HCT116 (cell line): ENCODE results near the gene PDE9A. TPM values are rescaled to one million over a fixed set of nuclear protein-coding genes. Genes with fewer than 3 reads are reported as not detected.

ENCODE experiments used
- ATAC-seq: fragments of 200-7000 bp; cut with Tn5 transposase; 2 replicates; pipeline ENCODE4 v1.9.1; 2020; ENCODE audit warnings: mild to moderate bottlenecking, moderate library complexity
- BruUV-seq: library from RNA; stranded (reverse); fragments of 400-500 nt; replicated peaks from 2 replicates; lab custom pipeline; 2021; lab: Mats Ljungman, UMichigan
- CTCF ChIA-PET: fragments of 300-600 bp; sonication (Branson Sonifier 250); formaldehyde crosslinking; loops from one replicate; lab custom pipeline; 2021; ENCODE audit warnings: antibody characterized with exemption; lab: Charles Lee
- POLR2A ChIA-PET: fragments of 300-600, 350-600 bp; sonication (Branson Sonifier 250); formaldehyde crosslinking; loops from one replicate; lab custom pipeline; 2021; ENCODE audit warnings: antibody characterized with exemption; lab: Charles Lee
- RAD21 ChIA-PET, 2 experiments: fragments of 300-600 bp; sonication (Branson Sonifier 250); formaldehyde crosslinking; loops; one replicate each; lab custom pipeline; 2023; ENCODE audit warnings: low total read pairs in 2 of 2; ENCODE audit not compliant: uncharacterized antibody in 2 of 2, unreplicated experiment in 2 of 2, low non-redundant PET in 1 of 2; lab: Charles Lee
- DNase-seq: peaks from one replicate; pipeline ENCODE4 v3.0.0-alpha.2; 2010; ENCODE audit warnings: low read depth, low spot score
- H2AFZ ChIP-seq: fragments of 200-600 bp; shearing (Covaris generic), sonication (generic); 2 replicates; pipeline ENCODE4 v1.6.1; 2017; ENCODE audit warnings: low read depth, mixed run types, mixed read lengths, antibody characterized with exemption, low read length; ENCODE audit not compliant: poor library complexity, severe bottlenecking
- H3K27ac ChIP-seq: 2 replicates; pipeline ENCODE4 v1.5.1; 2012; ENCODE audit warnings: low read depth, low read length
- H3K27me3 ChIP-seq: fragments of 200-600 bp; sonication (generic); 2 replicates; pipeline ENCODE4 v1.6.1; 2016; ENCODE audit warnings: mixed run types, low read length, mixed read lengths; ENCODE audit not compliant: insufficient read depth
- H3K36me3 ChIP-seq, 2 experiments: fragments of 200-500 bp in 1 of 2; fragments of 200-600 bp in 1 of 2; sonication (Bioruptor generic) in 1 of 2; sonication (generic) in 1 of 2; 2 replicates each; pipeline versions ENCODE4 v1.5.1 to v1.6.1; 2014 to 2016; ENCODE audit warnings: low read length in 2 of 2, inconsistent platforms in 1 of 2, mixed read lengths in 1 of 2, mixed run types in 1 of 2; ENCODE audit not compliant: insufficient read depth in 2 of 2, control insufficient read depth in 1 of 2
- H3K4me1 ChIP-seq, 2 experiments: fragments of 200-600 bp in 1 of 2; sonication (generic) in 1 of 2; 2 replicates each; pipeline versions ENCODE4 v1.5.1 to v1.6.1; 2012 to 2017; ENCODE audit warnings: low read length in 2 of 2, inconsistent platforms in 1 of 2, mild to moderate bottlenecking in 1 of 2, mixed read lengths in 1 of 2, mixed run types in 1 of 2, moderate library complexity in 1 of 2; ENCODE audit not compliant: insufficient read depth in 2 of 2, control insufficient read depth in 1 of 2
- H3K4me2 ChIP-seq: fragments of 200-600 bp; sonication (generic); 2 replicates; pipeline ENCODE4 v1.6.1; 2017; ENCODE audit warnings: mixed run types, low read length, mixed read lengths
- H3K4me3 ChIP-seq, 2 experiments: fragments of 200-600 bp in 1 of 2; sonication (generic) in 1 of 2; replicated peaks in 1 of 2; 2 replicates each; pipeline ENCODE4 v1.5.1; 2011 to 2016; ENCODE audit warnings: low read length in 2 of 2, control low read depth in 1 of 2, low read depth in 1 of 2, mild to moderate bottlenecking in 1 of 2, mixed read lengths in 1 of 2, mixed run types in 1 of 2
- H3K79me2 ChIP-seq: fragments of 200-600 bp; sonication (generic); 2 replicates; pipeline ENCODE4 v1.6.1; 2017; ENCODE audit warnings: mild to moderate bottlenecking, mixed run types, low read length, moderate library complexity, mixed read lengths; ENCODE audit not compliant: insufficient read depth
- H3K9ac ChIP-seq: fragments of 200-600 bp; sonication (generic); 2 replicates; pipeline ENCODE4 v1.6.1; 2016; ENCODE audit warnings: low read length, mixed read lengths
- H3K9me2 ChIP-seq: fragments of 200-600 bp; sonication (generic), shearing (Covaris generic); 2 replicates; pipeline ENCODE4 v1.6.1; 2017; ENCODE audit warnings: mixed run types, mild to moderate bottlenecking, moderate library complexity; ENCODE audit not compliant: insufficient read depth
- H3K9me3 ChIP-seq, 2 experiments: fragments of 200-500 bp in 1 of 2; fragments of 200-600 bp in 1 of 2; sonication (Bioruptor generic) in 1 of 2; sonication (generic) in 1 of 2; 2 replicates each; pipeline ENCODE4 v1.6.1; 2014 to 2017; ENCODE audit warnings: low read length in 2 of 2, mixed read lengths in 2 of 2, inconsistent platforms in 1 of 2, low read depth in 1 of 2, mild to moderate bottlenecking in 1 of 2, mixed run types in 1 of 2, moderate library complexity in 1 of 2; ENCODE audit not compliant: control insufficient read depth in 1 of 2, insufficient read depth in 1 of 2
- H4K20me1 ChIP-seq: fragments of 200-600 bp; sonication (generic), shearing (Covaris generic); 2 replicates; pipeline ENCODE4 v1.6.1; 2017; ENCODE audit warnings: mixed run types, mild to moderate bottlenecking, moderate library complexity; ENCODE audit not compliant: insufficient read depth
- CBX3 ChIP-seq: IDR thresholded peaks from 2 replicates; pipeline ENCODE4 v1.6.1; 2012; ENCODE audit warnings: low read depth
- CEBPB ChIP-seq: IDR thresholded peaks from 2 replicates; pipeline ENCODE4 v1.6.1; 2012; ENCODE audit warnings: low read depth
- ELF1 ChIP-seq: IDR thresholded peaks from 2 replicates; pipeline ENCODE4 v1.6.1; 2012; ENCODE audit warnings: low read depth, borderline replicate concordance
- EZH2phosphoT487 ChIP-seq: fragments of 200-600 bp; IDR thresholded peaks from 2 replicates; pipeline ENCODE4 v1.6.1; 2018; ENCODE audit warnings: antibody characterized with exemption, borderline replicate concordance
- FOSL1 ChIP-seq: IDR thresholded peaks from 2 replicates; pipeline ENCODE4 v1.6.1; 2012; ENCODE audit warnings: low read depth
- MAX ChIP-seq: IDR thresholded peaks from 2 replicates; pipeline ENCODE4 v1.6.1; 2012
- POLR2A ChIP-seq: IDR thresholded peaks from 2 replicates; pipeline ENCODE4 v1.7.0; 2011; ENCODE audit warnings: borderline replicate concordance; ENCODE audit not compliant: insufficient read depth, insufficient read length; ENCODE audit errors: extremely low read depth
- RAD21 ChIP-seq: IDR thresholded peaks from 2 replicates; pipeline ENCODE4 v1.6.1; 2012; ENCODE audit warnings: low read depth, mild to moderate bottlenecking
- SIN3A ChIP-seq: IDR thresholded peaks from 2 replicates; pipeline ENCODE4 v1.6.1; 2012; ENCODE audit warnings: low read depth
- SP1 ChIP-seq: IDR thresholded peaks from 2 replicates; pipeline ENCODE4 v1.6.1; 2012; ENCODE audit warnings: low read depth
- SRF ChIP-seq: IDR thresholded peaks from 2 replicates; pipeline ENCODE4 v1.6.1; 2012; ENCODE audit warnings: low read depth
- TCF7L2 ChIP-seq: IDR thresholded peaks from 2 replicates; pipeline ENCODE4 v1.7.0; 2011; ENCODE audit warnings: borderline replicate concordance, inconsistent platforms; ENCODE audit not compliant: insufficient read depth, insufficient read length; ENCODE audit errors: extremely low read depth
- YY1 ChIP-seq: IDR thresholded peaks from 2 replicates; pipeline ENCODE4 v1.6.1; 2011; ENCODE audit warnings: low read length, low read depth, moderate library complexity, mild to moderate bottlenecking; ENCODE audit not compliant: insufficient replicate concordance; ENCODE audit errors: extremely low read depth
- ZFX ChIP-seq: fragments of 450-650 bp; IDR thresholded peaks from 2 replicates; pipeline ENCODE4 v1.6.1; 2017
- ZNF274 ChIP-seq: fragments of 200-500 bp; sonication (Bioruptor generic); IDR thresholded peaks from 2 replicates; pipeline ENCODE4 v1.6.1; 2014; ENCODE audit warnings: mild to moderate bottlenecking, low read depth, low read length, inconsistent platforms
- intact Hi-C: fragments of 100-400 bp; cut with micrococcal nuclease; formaldehyde crosslinking; loops from 2 replicates; pipeline ENCODE4 v1.10.0; 2022
- total RNA-seq: library from RNA; stranded (reverse); gene quantifications from one replicate; pipeline ENCODE4 v1.2.1, GENCODE V29; 2021; ENCODE audit not compliant: unreplicated experiment
- TF ChIP-seq, protein P1 (sequence below): IDR thresholded peaks from 2 replicates; pipeline ENCODE4 v1.6.1; 2011; ENCODE audit warnings: mild to moderate bottlenecking, low read length, moderate library complexity; ENCODE audit not compliant: insufficient replicate concordance; ENCODE audit errors: extremely low read depth
- TF ChIP-seq, protein P2 (sequence below): IDR thresholded peaks from 2 replicates; pipeline ENCODE4 v1.6.1; 2012
- TF ChIP-seq, protein P3 (sequence below), 3 experiments: fragments of 200-600 bp in 1 of 3; sonication (generic) in 1 of 3; IDR thresholded peaks in 2 of 3; conservative IDR thresholded peaks in 1 of 3; 2 replicates each; pipeline ENCODE4 v1.5.1; 2012 to 2017; ENCODE audit warnings: low read depth in 2 of 3, low read length in 2 of 3, antibody characterized with exemption in 1 of 3, borderline replicate concordance in 1 of 3, control low read depth in 1 of 3, mild to moderate bottlenecking in 1 of 3, mixed read lengths in 1 of 3, mixed run types in 1 of 3, moderate library complexity in 1 of 3; ENCODE audit not compliant: insufficient read depth in 1 of 3

The PDE9A gene
- total RNA-seq, 1 experiment from 2014 or later: 31.4 TPM

GRCh38 chr21:42746240-42746592 lies 92.8 kb downstream of the PDE9A start:
- no peak overlapping the region for H3K4me2 ChIP-seq
- H3K9me2 ChIP-seq: no peaks in the 10 kb centered on the region
- intact Hi-C loops: no loop called here
- ChIA-PET POLR2A (no interaction called here), CTCF (no interaction called here), RAD21 (no interaction called here)
- no peak for TF ChIP-seq EZH2phosphoT487
- TF ChIP-seq, protein P1, sequence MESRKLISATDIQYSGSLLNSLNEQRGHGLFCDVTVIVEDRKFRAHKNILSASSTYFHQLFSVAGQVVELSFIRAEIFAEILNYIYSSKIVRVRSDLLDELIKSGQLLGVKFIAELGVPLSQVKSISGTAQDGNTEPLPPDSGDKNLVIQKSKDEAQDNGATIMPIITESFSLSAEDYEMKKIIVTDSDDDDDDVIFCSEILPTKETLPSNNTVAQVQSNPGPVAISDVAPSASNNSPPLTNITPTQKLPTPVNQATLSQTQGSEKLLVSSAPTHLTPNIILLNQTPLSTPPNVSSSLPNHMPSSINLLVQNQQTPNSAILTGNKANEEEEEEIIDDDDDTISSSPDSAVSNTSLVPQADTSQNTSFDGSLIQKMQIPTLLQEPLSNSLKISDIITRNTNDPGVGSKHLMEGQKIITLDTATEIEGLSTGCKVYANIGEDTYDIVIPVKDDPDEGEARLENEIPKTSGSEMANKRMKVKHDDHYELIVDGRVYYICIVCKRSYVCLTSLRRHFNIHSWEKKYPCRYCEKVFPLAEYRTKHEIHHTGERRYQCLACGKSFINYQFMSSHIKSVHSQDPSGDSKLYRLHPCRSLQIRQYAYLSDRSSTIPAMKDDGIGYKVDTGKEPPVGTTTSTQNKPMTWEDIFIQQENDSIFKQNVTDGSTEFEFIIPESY: no peak
- no peak for TF ChIP-seq CEBPB
- TF ChIP-seq TCF7L2: no peak
- no peak for TF ChIP-seq SIN3A
- no peak for TF ChIP-seq ZFX
- no peak for TF ChIP-seq CBX3
- no peak for TF ChIP-seq YY1
- TF ChIP-seq POLR2A: no peak
- TF ChIP-seq, protein P2, sequence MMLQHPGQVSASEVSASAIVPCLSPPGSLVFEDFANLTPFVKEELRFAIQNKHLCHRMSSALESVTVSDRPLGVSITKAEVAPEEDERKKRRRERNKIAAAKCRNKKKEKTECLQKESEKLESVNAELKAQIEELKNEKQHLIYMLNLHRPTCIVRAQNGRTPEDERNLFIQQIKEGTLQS: no peak
- TF ChIP-seq ZNF274: no peak
- TF ChIP-seq MAX: no peak
- TF ChIP-seq FOSL1: no peak
- TF ChIP-seq SRF: no peak
- TF ChIP-seq SP1: no peak
- no peak for TF ChIP-seq RAD21
- TF ChIP-seq, protein P3, sequence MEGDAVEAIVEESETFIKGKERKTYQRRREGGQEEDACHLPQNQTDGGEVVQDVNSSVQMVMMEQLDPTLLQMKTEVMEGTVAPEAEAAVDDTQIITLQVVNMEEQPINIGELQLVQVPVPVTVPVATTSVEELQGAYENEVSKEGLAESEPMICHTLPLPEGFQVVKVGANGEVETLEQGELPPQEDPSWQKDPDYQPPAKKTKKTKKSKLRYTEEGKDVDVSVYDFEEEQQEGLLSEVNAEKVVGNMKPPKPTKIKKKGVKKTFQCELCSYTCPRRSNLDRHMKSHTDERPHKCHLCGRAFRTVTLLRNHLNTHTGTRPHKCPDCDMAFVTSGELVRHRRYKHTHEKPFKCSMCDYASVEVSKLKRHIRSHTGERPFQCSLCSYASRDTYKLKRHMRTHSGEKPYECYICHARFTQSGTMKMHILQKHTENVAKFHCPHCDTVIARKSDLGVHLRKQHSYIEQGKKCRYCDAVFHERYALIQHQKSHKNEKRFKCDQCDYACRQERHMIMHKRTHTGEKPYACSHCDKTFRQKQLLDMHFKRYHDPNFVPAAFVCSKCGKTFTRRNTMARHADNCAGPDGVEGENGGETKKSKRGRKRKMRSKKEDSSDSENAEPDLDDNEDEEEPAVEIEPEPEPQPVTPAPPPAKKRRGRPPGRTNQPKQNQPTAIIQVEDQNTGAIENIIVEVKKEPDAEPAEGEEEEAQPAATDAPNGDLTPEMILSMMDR (IDR thresholded peaks at IDR 0.05 in 2 of 3, conservative IDR thresholded peaks at IDR 0.05 in 1 of 3; ENCODE audit: borderline replicate concordance in 1 of 3, insufficient read depth in 1 of 3, low read depth in 2 of 3, low read length in 2 of 3): no peak
- no peak for TF ChIP-seq ELF1
- ATAC-seq (no peak), DNase-seq (no peak)
- H3K4me1 ChIP-seq: no peaks in the 10 kb centered on the region
- H3K27me3 ChIP-seq: no peaks in the 10 kb centered on the region
- H3K4me3 ChIP-seq: no peak overlapping the region
- H2AFZ ChIP-seq: no peak overlapping the region
- no peak overlapping the region for H3K9ac ChIP-seq
- BruUV-seq: no TSS peak
- no peaks in the 10 kb centered on the region for H3K9me3 ChIP-seq
- no peaks in the 10 kb centered on the region for H4K20me1 ChIP-seq
- H3K27ac ChIP-seq: no peak overlapping the region
- no peaks in the 10 kb centered on the region for H3K79me2 ChIP-seq
- no peaks in the 10 kb centered on the region for H3K36me3 ChIP-seq
